Large intestine (tissue), 3 donors: ENCODE measurements around the gene CHMP5. TPM values are rescaled to one million over a fixed set of nuclear protein-coding genes. Genes with fewer than 3 reads are reported as not detected.

ENCODE experiments used
- DNase-seq, 2 donors: peaks; one replicate each; pipeline versions ENCODE4 v3.0.0 to v3.0.0-alpha.2; 2013
- H3K27ac ChIP-seq: one replicate; pipeline ENCODE4 v1.5.1; 2013; ENCODE audit warnings: low read length
- H3K27me3 ChIP-seq: 2 replicates; pipeline ENCODE4 v1.6.1; 2013; ENCODE audit warnings: low read length; ENCODE audit not compliant: control insufficient read depth, insufficient read depth
- H3K36me3 ChIP-seq: 2 replicates; pipeline ENCODE4 v1.6.1; 2013; ENCODE audit warnings: low read length; ENCODE audit not compliant: control insufficient read depth, insufficient read depth
- H3K4me1 ChIP-seq: one replicate; pipeline ENCODE4 v1.6.1; 2013; ENCODE audit warnings: low read length; ENCODE audit not compliant: control insufficient read depth, insufficient read depth
- H3K4me3 ChIP-seq: one replicate; pipeline ENCODE4 v1.5.1; 2013; ENCODE audit warnings: low read length
- H3K9me3 ChIP-seq: one replicate; pipeline ENCODE4 v1.6.1; 2013; ENCODE audit warnings: mild to moderate bottlenecking, low read depth, low read length, moderate library complexity; ENCODE audit not compliant: control insufficient read depth
- WGBS: methylation state at CpG from one replicate; pipeline ENCODE4 v1.1.5; 2013; ENCODE audit warnings: low lambda C conversion rate; ENCODE audit not compliant: insufficient coverage; 5-methylcytosine and 5-hydroxymethylcytosine counted together
- polyA plus RNA-seq: library from polyadenylated mRNA; unstranded; fragments of 120-200 nt; gene quantifications from one replicate; pipeline ENCODE4 v1.2.1, GENCODE V29; 2013

Gene CHMP5
- polyA plus RNA-seq, 1 donor, result 82.0 TPM

DNA sequence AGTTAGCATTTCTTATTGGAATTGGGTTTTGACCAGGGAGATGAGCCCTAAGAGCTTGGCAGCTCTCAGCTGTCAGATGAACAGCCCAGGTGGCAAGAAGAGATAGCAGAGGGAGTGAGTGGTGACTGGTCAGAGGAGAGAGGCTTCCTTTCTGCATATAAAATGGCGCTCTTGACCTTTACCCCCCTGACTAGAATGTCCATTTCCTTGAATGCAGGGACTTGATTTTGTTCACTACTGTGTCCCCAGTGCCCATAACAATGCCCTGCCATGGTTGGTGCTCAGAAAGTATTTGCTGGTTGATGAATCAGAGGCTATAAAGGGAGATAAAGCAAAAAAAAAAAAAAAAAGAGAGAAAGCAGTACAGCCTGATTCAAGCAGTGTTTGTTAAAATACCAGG lies 7.2 kb downstream of the CHMP5 start:
- peak overlapping the region; percentile 58 for H3K27ac ChIP-seq
- no peak overlapping the region for H3K4me3 ChIP-seq
- WGBS, result no CpG with 5 or more reads among the region's 1 CpG
- H3K4me1 ChIP-seq, result peaks cover 5% of the 10 kb centered on the region
- DNase-seq, result peak; percentile 43 to 73
- peaks cover 65% of the 10 kb centered on the region for H3K36me3 ChIP-seq
- H3K9me3 ChIP-seq, result no peaks in the 10 kb centered on the region
- H3K27me3 ChIP-seq, result no peaks in the 10 kb centered on the region

DNA sequence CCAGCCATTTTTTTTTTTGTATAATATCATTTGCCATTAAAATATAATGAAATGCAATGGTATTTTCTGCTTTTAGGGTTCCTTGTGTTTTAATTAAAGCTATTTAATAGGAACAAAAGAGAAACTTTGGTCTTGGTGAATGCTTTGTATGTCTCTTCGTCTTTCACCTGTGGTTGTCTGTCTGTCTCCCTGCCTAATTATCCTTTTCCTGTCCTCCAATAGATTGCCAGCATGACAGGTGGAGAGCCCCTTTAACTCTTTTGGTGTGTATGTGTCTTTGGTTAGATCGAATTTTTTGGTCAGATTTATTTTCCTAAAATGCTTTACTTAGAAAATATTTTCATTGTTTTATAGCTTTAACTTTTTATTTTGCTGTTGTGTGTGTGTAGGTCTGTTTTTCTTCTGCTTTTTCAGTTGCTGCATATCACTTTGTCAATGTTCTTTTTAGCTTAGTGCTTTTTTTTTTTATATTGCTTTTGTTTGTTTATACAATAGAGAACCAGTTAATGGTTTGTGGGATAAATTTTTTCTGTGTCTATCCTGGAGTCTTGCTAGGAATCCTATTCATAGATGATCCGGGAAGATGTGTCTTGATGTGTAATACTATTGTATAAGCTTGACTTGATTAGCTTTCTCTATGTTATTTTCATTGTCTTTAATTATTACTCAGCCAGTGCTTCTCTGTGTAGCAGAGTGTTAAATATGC lies 8.6 kb downstream of the CHMP5 start:
- Histone ChIP-seq H3K27ac (no peak overlapping the region), H3K4me1 (peaks cover 5% of the 10 kb centered on the region), H3K27me3 (no peaks in the 10 kb centered on the region), H3K4me3 (no peak overlapping the region), H3K9me3 (no peaks in the 10 kb centered on the region), H3K36me3 (peaks cover 71% of the 10 kb centered on the region)
- 90% methylated on average over 2 of the region's 3 CpGs for WGBS
- DNase-seq, result no peak

- no peak overlapping the region for H3K27ac ChIP-seq
- peaks cover 76% of the 10 kb centered on the region for H3K36me3 ChIP-seq
- WGBS, result no CpG with 5 or more reads among the region's 2 CpGs
- peaks cover 5% of the 10 kb centered on the region for H3K4me1 ChIP-seq
- no peak for DNase-seq
- no peaks in the 10 kb centered on the region for H3K9me3 ChIP-seq
- no peak overlapping the region for H3K4me3 ChIP-seq
- H3K27me3 ChIP-seq, result no peaks in the 10 kb centered on the region
Observed at GRCh38 chr9:33273972-33274328, 9.1 kb downstream of the CHMP5 start.

- H3K27me3 ChIP-seq, result no peaks in the 10 kb centered on the region
- no peak overlapping the region for H3K27ac ChIP-seq
- 100% methylated on average over 3 of the region's 4 CpGs for WGBS
- no peaks in the 10 kb centered on the region for H3K4me1 ChIP-seq
- H3K4me3 ChIP-seq, result no peak overlapping the region
- peaks cover 73% of the 10 kb centered on the region for H3K36me3 ChIP-seq
- H3K9me3 ChIP-seq, result no peaks in the 10 kb centered on the region
- no peak for DNase-seq
Observed at GRCh38 chr9:33277484-33277883, 12.6 kb downstream of the CHMP5 start.

- Histone ChIP-seq H3K27me3 (no peaks in the 10 kb centered on the region), H3K36me3 (peaks cover 12% of the 10 kb centered on the region), H3K27ac (no peak overlapping the region), H3K4me1 (peaks cover 7% of the 10 kb centered on the region), H3K9me3 (no peaks in the 10 kb centered on the region), H3K4me3 (no peak overlapping the region)
- WGBS, result no CpG with 5 or more reads among the region's 5 CpGs
- no peak for DNase-seq
Observed at GRCh38 chr9:33285502-33285901, 20.7 kb downstream of the CHMP5 start.

DNA sequence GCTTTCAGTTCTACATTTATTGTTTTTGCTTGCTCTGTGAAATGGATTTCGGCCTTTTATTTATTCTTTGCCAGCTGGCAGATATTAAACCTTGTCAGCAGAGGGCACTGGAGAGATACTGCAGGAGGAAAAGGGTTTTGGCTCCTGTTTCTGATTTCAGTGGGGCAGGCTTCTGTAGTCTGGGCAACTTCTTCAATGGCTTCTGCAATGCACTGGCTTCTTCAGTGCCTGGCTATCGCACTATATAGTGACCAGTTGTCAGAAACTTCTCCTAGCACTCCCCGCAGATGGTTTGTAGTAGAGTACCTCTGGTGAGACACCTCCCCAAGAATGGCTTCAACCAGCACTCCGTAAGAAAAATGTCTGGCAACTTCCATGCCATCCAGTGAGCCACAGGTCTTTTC lies 22.2 kb downstream of the CHMP5 start:
- peaks cover 9% of the 10 kb centered on the region for H3K36me3 ChIP-seq
- peak overlapping the region; percentile 14 for H3K27ac ChIP-seq
- H3K9me3 ChIP-seq, result no peaks in the 10 kb centered on the region
- DNase-seq, result peak in 1 of 2 donors; percentile 66
- no peak overlapping the region for H3K4me3 ChIP-seq
- H3K27me3 ChIP-seq, result no peaks in the 10 kb centered on the region
- WGBS, result no CpG with 5 or more reads among the region's 4 CpGs
- peaks cover 20% of the 10 kb centered on the region for H3K4me1 ChIP-seq

GRCh38 chr9:33288235-33288634 lies 23.4 kb downstream of the CHMP5 start:
- H3K4me1 ChIP-seq, result peaks cover 32% of the 10 kb centered on the region
- no CpG with 5 or more reads among the region's 4 CpGs for WGBS

GRCh38 chr9:33288828-33289483 lies 24.1 kb downstream of the CHMP5 start:
- DNase-seq, result no peak
- peaks cover 12% of the 10 kb centered on the region for H3K36me3 ChIP-seq
- H3K9me3 ChIP-seq, result no peaks in the 10 kb centered on the region
- peak overlapping the region; percentile 93 for H3K27ac ChIP-seq
- no CpG with 5 or more reads among the region's 14 CpGs for WGBS
- H3K27me3 ChIP-seq, result no peaks in the 10 kb centered on the region
- peak overlapping the region; percentile 80 for H3K4me3 ChIP-seq
- peaks cover 37% of the 10 kb centered on the region for H3K4me1 ChIP-seq

More at GRCh38 chr9:33288235-33288634, 23.4 kb downstream of the CHMP5 start:
- no peak overlapping the region for H3K27ac ChIP-seq
- H3K36me3 ChIP-seq, result peaks cover 13% of the 10 kb centered on the region
- H3K27me3 ChIP-seq, result no peaks in the 10 kb centered on the region
- H3K9me3 ChIP-seq, result no peaks in the 10 kb centered on the region
- no peak overlapping the region for H3K4me3 ChIP-seq
- no peak for DNase-seq

GRCh38 chr9:33289496-33289895 lies 24.6 kb downstream of the CHMP5 start:
- H3K27ac ChIP-seq, result peak overlapping the region; percentile 93
- H3K4me3 ChIP-seq, result peak overlapping the region; percentile 80
- no peaks in the 10 kb centered on the region for H3K9me3 ChIP-seq
- DNase-seq, result peak in 1 of 2 donors; percentile 36
- H3K36me3 ChIP-seq, result peaks cover 12% of the 10 kb centered on the region
- WGBS, result no CpG with 5 or more reads among the region's 12 CpGs
- peaks cover 41% of the 10 kb centered on the region for H3K4me1 ChIP-seq
- no peaks in the 10 kb centered on the region for H3K27me3 ChIP-seq

- Histone ChIP-seq H3K27me3 (no peaks in the 10 kb centered on the region), H3K27ac (peak overlapping the region; percentile 93), H3K4me3 (peak overlapping the region; percentile 80), H3K9me3 (no peaks in the 10 kb centered on the region), H3K4me1 (peaks cover 45% of the 10 kb centered on the region), H3K36me3 (peaks cover 16% of the 10 kb centered on the region)
- no peak for DNase-seq
- WGBS, result 20% methylated on average over 1 of the region's 14 CpGs
Observed at GRCh38 chr9:33289936-33290246, 25.0 kb downstream of the CHMP5 start.
